Progenitor cell of endocrine pancreas (in vitro differentiated cells): ENCODE results near the gene OR1I1. TPM values are rescaled to one million over a fixed set of nuclear protein-coding genes. Genes with fewer than 3 reads are reported as not detected.
A peak's percentile ranks its signal among the peaks of the same experiment; 100 is the strongest.

Experiments used
- DNase-seq: peaks from one replicate; pipeline ENCODE4 v3.0.0; 2021; ENCODE audit warnings: low spot score; ENCODE audit not compliant: unreplicated experiment
- H3K27ac Mint-ChIP-seq: 2 replicates; pipeline ENCODE4 v1.8.0; 2021; ENCODE audit warnings: mild to moderate bottlenecking, moderate library complexity, mixed read lengths
- H3K27me3 Mint-ChIP-seq: 2 replicates; pipeline ENCODE4 v1.8.0; 2021; ENCODE audit warnings: mixed read lengths
- H3K36me3 Mint-ChIP-seq: 2 replicates; pipeline ENCODE4 v1.8.0; 2022; ENCODE audit warnings: mixed read lengths; ENCODE audit not compliant: insufficient read depth
- H3K4me1 Mint-ChIP-seq: 2 replicates; pipeline ENCODE4 v1.8.0; 2021; ENCODE audit warnings: low read depth, mixed read lengths
- H3K4me3 Mint-ChIP-seq: 2 replicates; pipeline ENCODE4 v1.8.0; 2021; ENCODE audit warnings: low read depth, mild to moderate bottlenecking, moderate library complexity, mixed read lengths
- H3K9me3 Mint-ChIP-seq: 2 replicates; pipeline ENCODE4 v1.8.0; 2021; ENCODE audit warnings: low read depth, mixed read lengths
- total RNA-seq: library from RNA; stranded (reverse); gene quantifications from 2 replicates; pipeline ENCODE4 v1.2.1, GENCODE V29; 2021
- TF ChIP-seq, protein P1 (sequence below): fragments of 200-600 bp; sonication (generic); IDR thresholded peaks from one replicate; pipeline ENCODE4 v1.5.0; 2021; ENCODE audit warnings: antibody characterized with exemption, mild to moderate bottlenecking; ENCODE audit not compliant: unreplicated experiment

The OR1I1 gene
- total RNA-seq, 1 donor from 2014 or later, result not detected

DNA sequence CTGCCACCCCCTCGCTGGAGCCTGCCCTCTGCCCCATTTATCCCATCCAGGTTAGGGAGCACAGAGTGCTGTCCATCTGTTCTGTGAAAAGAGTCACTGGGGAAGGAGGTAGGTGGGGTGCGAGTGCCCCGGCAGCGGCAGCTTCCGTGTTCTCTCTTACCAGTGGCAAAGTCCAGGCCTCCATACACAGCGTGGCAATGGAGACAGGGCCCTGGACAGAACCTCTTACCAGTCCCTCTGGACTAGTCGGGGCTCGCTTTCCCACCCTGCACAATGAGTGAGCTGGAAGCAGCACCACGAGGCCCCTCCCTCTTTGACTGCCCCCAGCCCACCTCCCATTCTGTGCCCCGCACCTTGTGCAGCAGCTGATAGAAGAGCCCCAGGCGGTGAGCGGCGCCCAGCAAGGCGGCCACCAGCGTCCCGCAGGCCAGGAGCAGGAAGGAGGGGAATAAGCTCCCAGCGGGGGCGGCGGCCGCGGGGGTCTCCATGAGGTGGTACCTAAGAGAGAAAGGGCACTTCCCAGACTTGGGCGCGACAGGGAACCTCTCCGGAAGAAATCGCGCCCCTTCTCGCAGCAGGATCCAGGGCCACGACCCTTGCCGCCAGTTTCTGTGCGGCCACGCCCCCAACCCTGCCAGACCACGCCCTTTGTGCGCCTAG lies 42.7 kb downstream of the OR1I1 start:
- peak; percentile 67 for DNase-seq
- peak overlapping the region; percentile 95 for H3K4me3 Mint-ChIP-seq
- H3K36me3 Mint-ChIP-seq, result peaks cover 8% of the 10 kb centered on the region
- H3K27ac Mint-ChIP-seq, result peak overlapping the region; percentile 100
- H3K9me3 Mint-ChIP-seq, result no peaks in the 10 kb centered on the region
- TF ChIP-seq, protein P1, sequence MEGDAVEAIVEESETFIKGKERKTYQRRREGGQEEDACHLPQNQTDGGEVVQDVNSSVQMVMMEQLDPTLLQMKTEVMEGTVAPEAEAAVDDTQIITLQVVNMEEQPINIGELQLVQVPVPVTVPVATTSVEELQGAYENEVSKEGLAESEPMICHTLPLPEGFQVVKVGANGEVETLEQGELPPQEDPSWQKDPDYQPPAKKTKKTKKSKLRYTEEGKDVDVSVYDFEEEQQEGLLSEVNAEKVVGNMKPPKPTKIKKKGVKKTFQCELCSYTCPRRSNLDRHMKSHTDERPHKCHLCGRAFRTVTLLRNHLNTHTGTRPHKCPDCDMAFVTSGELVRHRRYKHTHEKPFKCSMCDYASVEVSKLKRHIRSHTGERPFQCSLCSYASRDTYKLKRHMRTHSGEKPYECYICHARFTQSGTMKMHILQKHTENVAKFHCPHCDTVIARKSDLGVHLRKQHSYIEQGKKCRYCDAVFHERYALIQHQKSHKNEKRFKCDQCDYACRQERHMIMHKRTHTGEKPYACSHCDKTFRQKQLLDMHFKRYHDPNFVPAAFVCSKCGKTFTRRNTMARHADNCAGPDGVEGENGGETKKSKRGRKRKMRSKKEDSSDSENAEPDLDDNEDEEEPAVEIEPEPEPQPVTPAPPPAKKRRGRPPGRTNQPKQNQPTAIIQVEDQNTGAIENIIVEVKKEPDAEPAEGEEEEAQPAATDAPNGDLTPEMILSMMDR, result no peak
- peaks cover 5% of the 10 kb centered on the region for H3K4me1 Mint-ChIP-seq
- no peaks in the 10 kb centered on the region for H3K27me3 Mint-ChIP-seq

DNA sequence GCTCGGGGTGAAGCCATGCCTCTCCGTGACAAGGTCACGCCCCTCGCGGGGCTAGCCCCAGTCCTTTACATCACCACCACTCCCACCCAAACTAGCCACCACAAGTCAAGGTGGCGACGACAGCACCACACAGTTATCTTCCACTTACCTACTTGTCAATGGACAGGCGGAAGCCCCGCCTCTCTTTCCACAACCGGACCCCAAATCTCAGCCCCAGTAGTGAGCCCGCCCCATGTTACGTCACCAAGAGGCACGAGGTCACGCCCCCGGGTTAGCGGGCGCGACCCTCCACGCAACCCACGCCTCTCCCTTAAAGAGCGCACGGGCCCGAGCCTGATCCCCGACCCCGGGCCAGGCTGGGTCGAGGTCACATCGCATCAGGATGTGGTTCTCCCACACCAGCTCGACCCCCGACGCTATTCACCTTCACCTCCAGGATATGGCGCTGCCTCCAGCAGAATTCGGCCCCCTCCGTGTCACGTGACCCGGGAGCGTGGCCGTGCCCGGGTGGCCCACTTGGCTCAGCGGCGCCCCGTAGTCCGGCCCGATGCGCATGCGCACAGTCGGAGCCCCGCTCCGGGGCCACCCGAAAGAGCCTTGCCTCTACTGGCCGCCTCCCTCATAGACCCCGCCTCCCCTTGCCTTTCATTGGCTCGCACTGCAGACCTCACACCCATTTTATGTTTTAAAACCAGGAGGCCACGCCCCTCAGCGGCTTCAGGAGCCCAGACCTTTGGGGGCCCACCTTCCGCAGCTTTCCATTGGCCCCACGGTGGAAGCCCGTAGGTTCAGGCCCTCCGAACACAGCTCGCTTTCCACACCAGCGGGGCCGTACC lies 43.4 kb downstream of the OR1I1 start:
- TF ChIP-seq, protein P1, result peak; percentile 25
- H3K27me3 Mint-ChIP-seq, result peaks cover 3% of the 10 kb centered on the region
- H3K4me1 Mint-ChIP-seq, result peaks cover 5% of the 10 kb centered on the region
- H3K4me3 Mint-ChIP-seq, result peak overlapping the region; percentile 95
- peak overlapping the region; percentile 100 for H3K27ac Mint-ChIP-seq
- H3K9me3 Mint-ChIP-seq, result no peaks in the 10 kb centered on the region
- DNase-seq, result peak; percentile 98
- peaks cover 7% of the 10 kb centered on the region for H3K36me3 Mint-ChIP-seq

DNA sequence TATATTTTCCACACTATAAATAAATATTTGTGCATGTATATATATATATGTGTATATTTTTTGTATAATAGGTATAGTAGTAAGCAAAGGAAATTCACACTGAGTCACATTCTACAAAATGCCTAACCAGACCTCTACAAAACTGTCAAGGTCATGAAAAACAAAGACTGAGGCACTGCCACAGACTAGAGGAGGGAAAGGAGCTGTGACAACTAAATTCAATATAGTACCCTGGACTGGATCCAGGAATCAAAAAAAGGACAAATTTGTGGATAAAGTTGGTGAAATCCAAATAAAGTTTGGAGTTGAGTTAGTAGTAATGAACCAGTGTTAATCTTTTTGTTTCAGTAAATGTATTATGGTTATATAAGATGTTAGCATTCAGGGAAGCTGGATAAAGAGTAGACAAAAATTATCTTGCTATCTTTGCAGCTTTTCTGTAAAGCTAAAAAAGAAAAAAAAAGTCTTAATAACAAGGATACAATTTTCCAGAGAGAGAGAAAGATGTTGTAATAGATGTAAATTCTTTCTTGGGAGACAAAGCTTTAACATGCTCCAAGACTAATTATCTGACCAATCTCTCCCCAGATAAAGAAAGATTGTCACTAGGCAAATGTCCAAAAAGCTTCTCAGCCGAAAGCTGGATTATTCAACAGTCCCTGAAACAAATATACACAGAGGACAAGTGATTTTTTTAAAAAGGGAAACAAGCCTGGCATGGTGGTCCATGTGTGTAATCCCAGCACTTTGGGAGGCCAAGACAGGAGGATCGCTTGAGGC lies 44.3 kb downstream of the OR1I1 start:
- no peak overlapping the region for H3K27ac Mint-ChIP-seq
- TF ChIP-seq, protein P1, result no peak
- H3K27me3 Mint-ChIP-seq, result peaks cover 3% of the 10 kb centered on the region

DNA sequence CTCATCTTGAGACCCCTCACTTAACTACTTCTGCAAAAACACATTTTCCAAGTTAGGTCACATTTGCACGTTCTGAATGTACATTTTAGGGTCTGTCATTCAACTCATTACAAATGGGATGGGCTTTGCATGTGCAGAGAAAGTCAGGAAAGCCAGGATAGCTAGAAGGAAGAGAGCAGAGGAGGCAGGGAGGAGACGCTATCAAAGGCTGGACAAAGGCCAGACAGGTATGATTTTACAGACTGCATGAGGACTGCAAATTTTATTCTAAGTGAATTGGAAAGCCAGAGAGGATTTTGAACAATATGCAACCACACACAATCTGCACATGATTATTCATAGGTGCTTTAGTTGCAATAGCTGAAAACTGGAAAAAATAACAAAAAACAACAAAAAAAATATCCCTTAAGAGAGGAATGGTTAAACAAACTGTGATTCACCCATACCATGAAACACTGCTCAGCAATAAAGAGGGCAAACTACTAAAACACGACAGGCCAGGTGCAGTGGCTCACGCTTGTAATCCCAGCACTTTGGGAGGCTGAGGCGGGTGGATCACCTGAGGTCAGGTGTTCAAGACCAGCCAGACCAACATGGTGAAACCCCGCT lies 46.3 kb downstream of the OR1I1 start:
- Mint-ChIP-seq H3K36me3 (no peaks in the 10 kb centered on the region), H3K4me3 (no peak overlapping the region), H3K27ac (no peak overlapping the region), H3K9me3 (no peaks in the 10 kb centered on the region), H3K4me1 (peaks cover 5% of the 10 kb centered on the region), H3K27me3 (peaks cover 3% of the 10 kb centered on the region)
- TF ChIP-seq, protein P1, result no peak
- no peak for DNase-seq

More for the DNA sequence above, 44.3 kb downstream of the OR1I1 start:
- H3K4me3 Mint-ChIP-seq, result no peak overlapping the region
- DNase-seq, result no peak
- H3K4me1 Mint-ChIP-seq, result peaks cover 5% of the 10 kb centered on the region
- H3K9me3 Mint-ChIP-seq, result no peaks in the 10 kb centered on the region
- peaks cover 2% of the 10 kb centered on the region for H3K36me3 Mint-ChIP-seq
